Astrocyte (in vitro differentiated cells and primary cell): Measurements from ENCODE around the gene RAB31.

ENCODE experiments used
- CTCF ChIP-seq: IDR thresholded peaks from 2 replicates; pipeline ENCODE4 v1.5.1; 2011; ENCODE audit warnings: low read depth, mild to moderate bottlenecking, inconsistent platforms, low read length, moderate library complexity; ENCODE audit not compliant: insufficient read depth
- EZH2 ChIP-seq: IDR thresholded peaks from 2 replicates; pipeline ENCODE4 v1.6.1; 2012; ENCODE audit warnings: mild to moderate bottlenecking, low read length, inconsistent platforms; ENCODE audit not compliant: insufficient read depth

- TF ChIP-seq CTCF (no peak), EZH2 (no peak)
These were observed 114.6 kb downstream of the RAB31 start for GRCh38 chr18:9822587-9823185.
